Muscle of arm (tissue), 14 donors: Measurements from ENCODE around the gene ATP6V0C. TPM values are rescaled to one million over a fixed set of nuclear protein-coding genes. Genes with fewer than 3 reads are reported as not detected.

Experiments
- DNase-seq: peaks from one replicate; pipeline ENCODE4 v3.0.0-alpha.2; 2013
- long read RNA-seq, 11 donors: transcript quantifications; one replicate each; lab custom pipeline, GENCODE V29; 2026
- polyA plus RNA-seq, 12 donors: library from polyadenylated mRNA; unstranded; fragments of 120-200 nt; gene quantifications; one replicate each; pipeline ENCODE4 v1.2.1, GENCODE V29; 2013; ENCODE audit not compliant: insufficient read length in 12 of 12

ATP6V0C gene
- polyA plus RNA-seq = 100 to 1,000 TPM in 3 of 12 donors, 10 to 100 TPM in 8, not detected in 1; 57.8 to 244 (median 85.7) TPM
- long read RNA-seq, donor 1, transcript ATP6V0C-202 (2 exons, 1,081 nt) = minor isoform, 23 of 259 reads
- long read RNA-seq, donor 1, transcript ATP6V0C-201 (3 exons, 1,175 nt) = major isoform, 222 of 259 reads
- long read RNA-seq, donor 1, partial matches to known transcripts = 13 of 259 reads
- long read RNA-seq, donor 1, other reads (novel, unspliced or antisense) = 0 of 259 reads
- long read RNA-seq, donor 2, transcript ATP6V0C-201 (3 exons, 1,175 nt) = major isoform, 149 of 163 reads
- long read RNA-seq, donor 2, transcript ATP6V0C-202 (2 exons, 1,081 nt) = minor isoform, 7 of 163 reads
- long read RNA-seq, donor 2, partial matches to known transcripts = 7 of 163 reads
- long read RNA-seq, donor 2, other reads (novel, unspliced or antisense) = 0 of 163 reads
- long read RNA-seq, donor 3, transcript ATP6V0C-201 (3 exons, 1,175 nt) = major isoform, 49 of 53 reads
- long read RNA-seq, donor 3, partial matches to known transcripts = 0 of 53 reads
- long read RNA-seq, donor 3, other reads (novel, unspliced or antisense) = 0 of 53 reads
- long read RNA-seq, donor 4, transcript ATP6V0C-201 (3 exons, 1,175 nt) = major isoform, 45 of 48 reads
- long read RNA-seq, donor 4, partial matches to known transcripts = 0 of 48 reads
- long read RNA-seq, donor 4, other reads (novel, unspliced or antisense) = 0 of 48 reads
- long read RNA-seq, donor 5, transcript ATP6V0C-201 (3 exons, 1,175 nt) = major isoform, 98 of 103 reads
- long read RNA-seq, donor 5, transcript ATP6V0C-202 (2 exons, 1,081 nt) = minor isoform, 5 of 103 reads
- long read RNA-seq, donor 5, partial matches to known transcripts = 0 of 103 reads
- long read RNA-seq, donor 5, other reads (novel, unspliced or antisense) = 0 of 103 reads
- long read RNA-seq, donor 6, transcript ATP6V0C-201 (3 exons, 1,175 nt) = major isoform, 71 of 75 reads
- long read RNA-seq, donor 6, partial matches to known transcripts = 0 of 75 reads
- long read RNA-seq, donor 6, other reads (novel, unspliced or antisense) = 0 of 75 reads
- long read RNA-seq, donor 7, transcript ATP6V0C-201 (3 exons, 1,175 nt) = major isoform, 57 of 76 reads
- long read RNA-seq, donor 7, partial matches to known transcripts = 16 of 76 reads
- long read RNA-seq, donor 7, other reads (novel, unspliced or antisense) = 0 of 76 reads
- long read RNA-seq, donor 8, transcript ATP6V0C-201 (3 exons, 1,175 nt) = major isoform, 124 of 128 reads
- long read RNA-seq, donor 8, partial matches to known transcripts = 0 of 128 reads
- long read RNA-seq, donor 8, other reads (novel, unspliced or antisense) = 0 of 128 reads
- long read RNA-seq, donor 9, transcript ATP6V0C-201 (3 exons, 1,175 nt) = major isoform, 66 of 78 reads
- long read RNA-seq, donor 9, transcript ATP6V0C-202 (2 exons, 1,081 nt) = minor isoform, 5 of 78 reads
- long read RNA-seq, donor 9, partial matches to known transcripts = 7 of 78 reads
- long read RNA-seq, donor 9, other reads (novel, unspliced or antisense) = 0 of 78 reads
- long read RNA-seq, donor 10, transcript ATP6V0C-202 (2 exons, 1,081 nt) = minor isoform, 8 of 111 reads
- long read RNA-seq, donor 10, transcript ATP6V0C-201 (3 exons, 1,175 nt) = major isoform, 103 of 111 reads
- long read RNA-seq, donor 10, partial matches to known transcripts = 0 of 111 reads
- long read RNA-seq, donor 10, other reads (novel, unspliced or antisense) = 0 of 111 reads
- long read RNA-seq, donor 11, transcript ATP6V0C-202 (2 exons, 1,081 nt) = minor isoform, 8 of 126 reads
- long read RNA-seq, donor 11, transcript ATP6V0C-201 (3 exons, 1,175 nt) = major isoform, 109 of 126 reads
- long read RNA-seq, donor 11, partial matches to known transcripts = 9 of 126 reads
- long read RNA-seq, donor 11, other reads (novel, unspliced or antisense) = 0 of 126 reads

DNA sequence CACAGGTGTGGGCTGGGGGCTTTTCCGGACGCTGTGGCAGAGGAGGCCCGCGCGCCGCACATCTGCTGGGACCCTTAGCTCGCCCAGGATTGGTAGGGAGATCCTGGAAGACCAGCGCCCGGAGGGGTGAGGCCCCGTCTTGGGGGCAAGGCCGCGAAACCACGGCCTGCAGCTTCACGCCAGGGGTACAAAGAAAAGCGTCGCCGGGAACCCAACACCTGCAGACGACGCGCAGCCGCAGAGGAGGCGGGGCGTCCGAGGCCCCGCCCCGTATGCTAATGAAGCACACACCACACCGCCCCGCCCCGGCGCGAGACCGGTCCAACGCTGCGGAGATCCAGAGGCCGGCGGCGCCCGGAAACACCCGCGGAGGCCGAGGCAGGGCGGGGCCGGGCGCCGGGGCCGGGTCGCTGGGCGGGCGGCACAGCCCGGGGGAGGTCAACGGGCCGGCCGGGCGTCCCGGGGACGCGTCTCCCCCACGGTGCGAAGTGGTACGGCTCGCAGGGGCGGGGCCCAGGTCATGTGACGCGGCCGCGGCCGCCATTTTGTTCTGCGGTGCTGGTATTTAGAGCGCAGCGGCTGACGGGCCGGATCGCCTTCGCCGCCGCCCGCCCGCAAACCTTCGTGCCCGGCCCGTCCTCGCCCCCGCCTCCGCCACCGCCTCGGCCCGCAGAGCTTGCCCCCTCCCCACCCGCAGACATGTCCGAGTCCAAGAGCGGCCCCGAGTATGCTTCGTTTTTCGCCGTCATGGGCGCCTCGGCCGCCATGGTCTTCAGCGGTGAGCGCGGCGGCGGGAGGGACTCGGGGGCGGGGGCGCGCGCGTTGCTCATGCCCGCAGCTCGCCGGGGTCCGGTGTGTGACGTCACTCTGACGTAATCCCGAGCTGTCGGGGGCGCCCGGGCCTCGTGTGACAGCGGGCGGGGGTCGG lies at the start of gene ATP6V0C:
ATP6V0C (plus strand) TSS at position 548 of the 928 bp plus-strand sequence; CDS start at position 700, 152 bp downstream.
- DNase-seq = peak; percentile 89

DNA sequence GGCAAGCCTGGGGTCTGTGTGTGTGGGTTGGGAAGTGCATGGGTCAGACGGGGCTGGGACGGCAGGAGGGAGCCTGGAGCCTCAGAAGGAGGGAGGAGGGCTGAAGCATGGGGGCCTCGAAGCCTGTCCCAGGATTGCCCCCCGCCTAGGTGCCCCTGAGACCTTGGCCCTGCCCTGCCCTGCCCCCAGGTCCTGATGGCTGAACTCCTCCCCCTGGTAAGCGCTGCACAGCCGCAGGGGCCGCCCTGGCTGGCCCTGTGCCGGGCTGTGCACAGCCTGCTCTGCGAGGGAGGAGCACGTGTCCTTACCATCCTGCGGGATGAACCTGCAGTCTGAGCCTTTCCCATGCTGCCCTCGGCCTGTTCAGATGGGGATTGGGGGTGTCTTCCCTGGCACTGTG lies 49.4 kb upstream of the ATP6V0C start:
- no peak for DNase-seq

DNA sequence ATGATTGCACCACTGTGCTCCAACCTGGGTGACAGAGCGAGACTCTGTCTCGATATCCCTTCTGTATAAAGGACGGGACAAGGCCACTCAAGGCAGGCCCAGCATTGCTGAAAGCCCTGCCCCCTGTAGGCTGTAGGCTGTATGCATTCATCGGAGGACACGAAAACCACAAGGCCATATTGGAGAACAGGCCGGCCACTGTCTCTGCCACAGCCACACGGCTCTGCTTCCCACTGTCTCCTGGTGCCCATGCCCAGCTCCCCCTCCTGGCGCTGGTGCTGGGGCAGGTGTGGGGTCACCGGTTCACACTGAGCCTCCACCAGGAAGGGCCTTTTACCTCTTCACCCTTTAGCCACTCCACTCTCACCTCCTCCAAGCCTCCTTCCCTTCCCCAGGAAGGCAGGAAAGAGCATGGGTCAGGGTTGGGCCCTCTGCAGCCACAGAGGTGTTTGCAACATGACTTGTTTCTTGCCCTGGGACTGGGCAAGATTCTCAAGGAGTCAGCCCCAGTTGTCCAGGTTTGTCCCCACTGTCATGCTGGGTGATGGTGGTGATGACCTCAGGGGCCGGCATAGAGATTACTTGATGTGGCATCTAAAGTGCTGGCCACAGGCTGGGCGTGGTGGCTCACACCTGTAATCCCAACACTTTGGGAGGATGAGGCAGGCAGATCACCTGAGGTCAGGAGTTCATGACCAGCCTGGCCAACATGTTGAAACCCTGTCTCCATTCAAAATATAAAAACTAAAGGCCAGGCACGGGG lies 47.9 kb upstream of the ATP6V0C start:
- no peak for DNase-seq

DNA sequence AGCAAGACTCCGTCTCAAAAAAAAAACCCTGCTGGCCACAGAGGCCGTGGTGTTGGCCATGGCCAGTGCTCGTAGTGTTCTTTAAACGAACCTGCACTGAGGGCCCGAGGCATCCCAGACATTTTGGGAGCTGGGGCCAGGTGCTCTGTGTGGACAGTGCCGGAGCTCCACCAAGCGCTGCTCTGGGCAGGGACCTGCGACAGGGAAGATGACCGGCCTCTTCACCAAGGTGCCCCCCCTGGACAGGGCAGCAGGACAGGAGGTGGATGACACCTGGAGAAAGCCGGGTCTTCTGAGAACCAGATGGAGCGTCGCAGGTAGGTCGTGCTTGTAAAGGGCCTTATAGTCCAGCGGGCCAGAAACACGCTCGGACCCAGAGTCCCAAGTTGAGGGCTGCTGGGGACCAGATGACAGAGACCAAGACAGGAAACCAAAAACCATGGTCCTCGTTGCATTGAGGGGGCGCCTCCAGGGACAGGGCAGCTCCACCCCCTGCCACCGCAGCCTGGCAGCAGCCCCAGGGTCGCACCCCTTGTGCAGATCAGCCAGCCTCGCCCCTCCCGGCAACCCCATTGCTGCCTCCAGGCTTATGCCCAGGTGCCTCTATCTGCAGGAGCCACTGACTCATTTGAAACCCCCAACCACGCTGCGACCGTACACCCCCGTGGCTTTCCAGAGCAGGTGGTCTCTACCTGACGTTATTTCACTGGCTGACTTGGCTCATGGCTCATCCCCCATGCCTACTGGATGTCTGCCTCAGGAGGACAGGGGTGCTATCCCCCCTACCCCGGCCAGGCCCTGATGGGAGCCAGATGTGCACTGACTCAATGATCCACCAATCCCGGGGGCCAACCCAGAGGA lies 46.9 kb upstream of the ATP6V0C start:
- no peak for DNase-seq

DNA sequence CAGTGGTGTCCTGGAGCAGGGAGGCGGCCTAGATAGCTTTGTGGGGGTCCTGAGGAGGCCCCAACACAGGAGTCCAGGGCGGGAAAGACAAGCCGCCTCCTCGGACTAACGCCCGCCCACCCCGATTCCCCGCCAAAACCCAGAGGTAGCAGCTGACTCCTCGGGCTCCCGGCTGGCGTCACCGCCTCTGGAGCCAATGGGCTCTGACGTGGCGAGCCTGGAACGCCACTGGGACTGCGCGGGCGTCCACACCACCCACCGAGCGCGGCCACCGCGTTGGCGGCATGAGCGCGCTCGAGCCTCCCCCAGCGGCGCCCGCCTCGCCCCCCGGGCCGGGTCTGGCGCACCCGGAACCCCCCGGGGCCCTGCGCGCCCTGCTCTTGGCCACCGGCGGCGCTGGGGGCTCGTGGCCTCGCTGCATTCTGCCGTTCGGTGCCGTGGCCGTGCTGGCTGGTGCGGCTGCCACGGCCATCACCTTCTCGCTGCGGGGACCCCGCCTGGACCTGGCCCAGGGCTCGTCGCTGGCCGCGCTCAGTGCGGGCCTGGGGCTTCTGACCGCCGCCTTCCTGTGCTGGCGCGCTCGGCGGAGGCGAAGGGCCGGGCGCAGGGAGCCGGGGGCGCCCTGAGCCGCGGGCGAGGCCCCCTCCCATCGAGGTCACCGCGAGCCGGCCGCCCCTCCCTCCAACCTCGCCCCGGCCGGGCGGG lies 46.1 kb upstream of the ATP6V0C start:
- peak; percentile 87 for DNase-seq

DNA sequence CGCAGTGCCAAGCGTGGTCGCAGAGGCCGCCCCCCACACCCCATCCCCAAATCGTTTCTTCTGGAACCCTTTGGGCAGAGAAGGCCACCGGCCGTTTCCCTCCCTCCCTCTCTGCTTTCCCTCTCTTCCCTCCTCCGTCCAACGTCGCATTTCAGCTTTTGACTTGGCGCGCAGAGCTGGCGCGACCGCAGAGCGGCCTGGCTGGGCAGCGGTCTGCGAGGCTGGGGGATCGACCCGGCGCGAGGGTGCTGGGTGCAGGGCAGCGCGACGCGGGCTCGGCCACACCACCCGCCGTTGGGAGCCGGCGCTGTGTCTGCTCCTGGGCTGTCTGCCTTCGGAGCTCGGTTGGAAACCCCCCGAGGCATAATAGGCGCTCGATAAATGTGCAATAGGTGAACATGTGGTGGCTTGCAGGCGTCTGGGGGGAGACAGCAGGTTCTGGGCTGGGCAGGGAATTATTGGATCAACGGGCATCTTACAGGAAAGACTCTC lies 45.5 kb upstream of the ATP6V0C start:
- DNase-seq = peak; percentile 55

DNA sequence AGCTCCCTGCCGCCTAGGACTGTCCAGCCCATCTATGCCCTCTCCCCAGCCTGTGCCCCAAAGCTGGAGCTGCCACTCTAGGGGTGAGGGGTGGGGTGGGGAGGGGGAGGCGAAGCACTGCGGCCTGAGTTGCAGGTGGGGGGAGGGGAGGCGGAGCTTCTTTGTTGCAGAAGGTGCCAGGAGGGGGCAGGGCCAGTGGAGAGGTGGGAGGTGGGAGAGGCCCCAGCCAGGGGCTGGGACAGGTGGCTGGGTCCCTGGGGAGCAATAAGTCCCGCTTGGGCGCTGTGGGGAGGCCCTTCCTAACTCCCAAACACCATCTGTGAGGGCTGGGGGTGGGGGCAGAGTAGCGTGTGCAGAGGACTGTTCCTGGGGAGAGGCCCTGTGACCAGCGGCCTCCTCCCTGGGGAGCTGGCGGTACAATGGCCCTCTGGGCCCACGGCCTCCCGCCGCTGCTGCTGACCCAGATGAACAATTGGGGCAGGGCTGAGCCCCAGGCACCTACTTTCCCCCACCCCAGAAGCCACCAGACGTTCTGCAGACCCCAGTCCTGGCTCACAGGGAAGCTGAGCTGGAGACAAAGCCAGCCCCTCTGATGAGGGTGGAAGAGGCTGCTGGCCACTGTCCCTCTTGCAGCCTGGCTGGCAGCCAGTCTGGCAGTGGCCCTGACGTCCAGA lies 44.9 kb upstream of the ATP6V0C start:
- DNase-seq = no peak

DNA sequence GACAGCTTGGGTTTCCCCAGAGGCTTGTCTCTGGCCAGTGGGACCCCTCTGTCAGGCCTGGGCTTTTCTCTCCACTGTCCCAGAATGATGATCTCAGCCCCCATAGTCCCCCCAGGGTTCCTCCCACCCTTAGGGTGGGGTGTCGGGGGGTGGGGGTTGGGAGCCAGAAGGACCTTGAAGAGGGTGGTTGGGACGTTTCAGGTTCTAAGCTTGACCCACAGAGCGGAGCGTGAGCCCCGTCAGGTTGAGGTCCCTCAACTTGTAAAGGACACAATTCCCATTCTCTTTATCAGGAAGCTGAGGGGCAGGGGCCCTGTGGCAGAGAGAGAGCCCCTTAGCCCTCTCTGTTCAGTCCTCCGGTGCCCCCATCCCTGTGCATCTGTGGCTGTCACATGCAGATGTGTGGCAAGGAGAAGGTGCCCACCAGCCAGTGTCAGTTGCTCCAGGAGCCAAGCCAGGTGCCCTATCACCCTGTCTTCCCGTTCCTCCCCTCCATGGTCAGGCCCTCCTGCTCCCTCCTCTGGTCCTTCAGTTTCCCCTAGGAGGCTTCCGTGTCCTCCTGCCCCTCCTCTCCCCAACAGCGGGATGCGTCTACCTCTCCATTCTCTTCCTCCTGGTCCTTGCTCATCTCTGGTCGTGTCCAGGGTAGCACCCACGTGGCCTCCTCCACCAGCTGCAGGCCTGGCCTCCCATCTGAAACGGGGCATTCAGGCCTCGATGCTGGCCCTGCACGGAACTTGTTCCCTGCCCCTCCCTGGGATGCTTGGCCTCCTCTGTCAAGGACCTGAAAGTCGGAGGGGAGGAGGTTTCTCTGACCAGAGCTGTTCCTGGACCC lies 44.1 kb upstream of the ATP6V0C start:
- no peak for DNase-seq

DNA sequence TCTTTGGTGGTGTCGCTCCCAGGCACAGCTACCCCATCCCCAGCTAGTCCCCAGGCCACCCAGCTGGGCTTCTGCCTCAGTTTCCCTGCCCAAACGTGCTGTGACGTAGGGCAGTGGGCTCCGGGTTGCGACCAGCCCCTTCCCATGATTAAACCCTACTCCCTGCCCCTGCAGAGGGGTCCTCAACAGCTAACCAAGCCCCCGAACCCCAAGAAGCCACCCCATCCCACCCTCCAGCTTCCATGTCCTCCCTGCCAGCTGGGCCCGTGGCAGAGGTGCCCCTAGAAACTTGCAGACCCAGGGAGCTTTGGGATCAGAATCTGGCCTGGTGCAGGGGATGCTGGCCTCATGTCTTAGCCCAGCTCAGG lies 43.5 kb upstream of the ATP6V0C start:
- no peak for DNase-seq

DNA sequence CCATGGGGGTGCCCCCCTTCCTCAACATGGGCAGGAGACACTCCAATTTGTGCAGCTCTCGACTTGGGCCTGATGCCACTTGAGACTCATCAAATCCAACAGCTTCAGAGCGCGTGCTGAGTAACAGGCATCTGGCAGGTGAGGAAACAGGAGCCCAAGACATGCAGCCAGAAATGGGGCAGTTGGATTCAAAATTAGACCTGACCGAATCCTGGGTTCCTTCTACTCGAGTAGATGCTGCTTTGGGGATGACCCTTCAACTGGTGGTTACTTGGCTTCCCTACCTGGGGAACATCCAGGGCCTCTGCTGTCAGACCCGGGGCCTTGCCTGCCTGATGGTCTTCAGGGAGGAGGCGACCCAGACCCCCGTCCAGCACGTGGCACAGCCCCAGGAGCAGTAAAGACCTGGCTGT lies 43.1 kb upstream of the ATP6V0C start:
- DNase-seq = no peak

DNA sequence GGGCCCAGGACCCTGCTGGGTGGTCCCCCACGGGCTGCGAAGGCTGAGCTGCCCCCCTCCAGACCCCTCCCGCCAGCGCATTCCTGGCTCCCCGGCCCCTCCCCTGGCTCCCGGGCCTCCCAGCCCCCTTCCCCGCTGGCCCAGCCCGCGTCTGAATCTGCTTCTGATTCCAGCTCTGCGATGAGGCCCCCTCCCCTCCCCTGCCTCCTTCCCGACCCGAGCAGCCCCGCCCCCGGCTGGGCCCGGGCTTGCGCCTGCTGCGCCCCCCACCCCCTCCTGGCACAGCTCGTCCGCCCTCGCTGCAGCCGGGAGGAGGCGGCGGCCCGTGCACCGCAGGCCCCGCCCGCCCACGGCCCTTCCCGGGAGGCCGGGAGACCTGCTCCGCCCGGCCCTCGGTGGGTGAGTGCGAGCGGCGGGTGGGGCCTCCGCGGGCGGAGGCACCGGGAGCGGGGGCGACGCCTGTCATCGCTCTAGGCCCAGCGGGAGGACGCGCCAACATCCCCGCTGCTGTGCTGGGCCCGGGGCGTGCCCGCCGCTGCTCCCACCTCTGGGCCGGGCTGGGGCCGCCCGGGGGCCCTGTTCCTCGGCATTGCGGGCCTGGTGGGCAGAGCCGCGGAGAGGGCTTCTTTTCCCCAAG lies 42.6 kb upstream of the ATP6V0C start, which contains the start of gene NTN3:
NTN3 (plus strand) TSS at position 282 of the 637 bp plus-strand sequence. CDS start 405 bp downstream, outside the sequence.
- DNase-seq = peak; percentile 65

DNA sequence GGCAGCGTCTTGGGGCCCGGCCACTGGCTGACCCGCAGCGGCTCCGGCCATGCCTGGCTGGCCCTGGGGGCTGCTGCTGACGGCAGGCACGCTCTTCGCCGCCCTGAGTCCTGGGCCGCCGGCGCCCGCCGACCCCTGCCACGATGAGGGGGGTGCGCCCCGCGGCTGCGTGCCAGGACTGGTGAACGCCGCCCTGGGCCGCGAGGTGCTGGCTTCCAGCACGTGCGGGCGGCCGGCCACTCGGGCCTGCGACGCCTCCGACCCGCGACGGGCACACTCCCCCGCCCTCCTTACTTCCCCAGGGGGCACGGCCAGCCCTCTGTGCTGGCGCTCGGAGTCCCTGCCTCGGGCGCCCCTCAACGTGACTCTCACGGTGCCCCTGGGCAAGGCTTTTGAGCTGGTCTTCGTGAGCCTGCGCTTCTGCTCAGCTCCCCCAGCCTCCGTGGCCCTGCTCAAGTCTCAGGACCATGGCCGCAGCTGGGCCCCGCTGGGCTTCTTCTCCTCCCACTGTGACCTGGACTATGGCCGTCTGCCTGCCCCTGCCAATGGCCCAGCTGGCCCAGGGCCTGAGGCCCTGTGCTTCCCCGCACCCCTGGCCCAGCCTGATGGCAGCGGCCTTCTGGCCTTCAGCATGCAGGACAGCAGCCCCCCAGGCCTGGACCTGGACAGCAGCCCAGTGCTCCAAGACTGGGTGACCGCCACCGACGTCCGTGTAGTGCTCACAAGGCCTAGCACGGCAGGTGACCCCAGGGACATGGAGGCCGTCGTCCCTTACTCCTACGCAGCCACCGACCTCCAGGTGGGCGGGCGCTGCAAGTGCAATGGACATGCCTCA lies 41.9 kb upstream of the ATP6V0C start:
- DNase-seq = no peak

DNA sequence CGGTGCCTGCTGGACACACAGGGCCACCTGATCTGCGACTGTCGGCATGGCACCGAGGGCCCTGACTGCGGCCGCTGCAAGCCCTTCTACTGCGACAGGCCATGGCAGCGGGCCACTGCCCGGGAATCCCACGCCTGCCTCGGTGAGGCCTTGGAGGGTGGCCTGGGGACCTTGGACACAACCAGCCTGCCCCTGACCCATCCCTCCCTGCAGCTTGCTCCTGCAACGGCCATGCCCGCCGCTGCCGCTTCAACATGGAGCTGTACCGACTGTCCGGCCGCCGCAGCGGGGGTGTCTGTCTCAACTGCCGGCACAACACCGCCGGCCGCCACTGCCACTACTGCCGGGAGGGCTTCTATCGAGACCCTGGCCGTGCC lies 41.3 kb upstream of the ATP6V0C start:
- no peak for DNase-seq
